Measurements from ENCODE around the gene HSPA9. TPM values are rescaled to one million over a fixed set of nuclear protein-coding genes. Genes with fewer than 3 reads are reported as not detected.

HSPA9 gene
- total and polyA plus RNA-seq, 2 of the 13 experiments (the other 11 are each of a cell fraction or from before 2014, with no cell fraction given): 165 to 478 TPM

- TF ChIP-seq NR2F1 (CRISPR knock-in tag; IDR thresholded peaks at IDR 0.05): peak in 1 of 2 experiments; percentile 9; a peak in 1 of 4 replicates
- TF ChIP-seq, protein P1, sequence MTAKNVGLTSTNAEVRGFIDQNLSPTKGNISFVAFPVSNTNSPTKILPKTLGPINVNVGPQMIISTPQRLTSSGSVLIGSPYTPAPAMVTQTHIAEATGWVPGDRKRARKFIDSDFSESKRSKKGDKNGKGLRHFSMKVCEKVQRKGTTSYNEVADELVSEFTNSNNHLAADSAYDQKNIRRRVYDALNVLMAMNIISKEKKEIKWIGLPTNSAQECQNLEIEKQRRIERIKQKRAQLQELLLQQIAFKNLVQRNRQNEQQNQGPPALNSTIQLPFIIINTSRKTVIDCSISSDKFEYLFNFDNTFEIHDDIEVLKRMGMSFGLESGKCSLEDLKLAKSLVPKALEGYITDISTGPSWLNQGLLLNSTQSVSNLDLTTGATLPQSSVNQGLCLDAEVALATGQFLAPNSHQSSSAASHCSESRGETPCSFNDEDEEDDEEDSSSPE (CRISPR knock-in tag; IDR thresholded peaks at IDR 0.05): peak; percentile 68
- TF ChIP-seq, protein P2, sequence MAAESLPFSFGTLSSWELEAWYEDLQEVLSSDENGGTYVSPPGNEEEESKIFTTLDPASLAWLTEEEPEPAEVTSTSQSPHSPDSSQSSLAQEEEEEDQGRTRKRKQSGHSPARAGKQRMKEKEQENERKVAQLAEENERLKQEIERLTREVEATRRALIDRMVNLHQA (CRISPR knock-in tag; IDR thresholded peaks at IDR 0.05): no peak
- TF ChIP-seq ZSCAN30 (CRISPR knock-in tag; IDR thresholded peaks at IDR 0.05): no peak
- TF ChIP-seq ZNF577 (CRISPR knock-in tag; IDR thresholded peaks at IDR 0.05; ENCODE audit: borderline replicate concordance, low read depth): 0 out of 2 replicates have a peak, but pooled peaks have one; percentile 72
- TF ChIP-seq SP4 (CRISPR knock-in tag; IDR thresholded peaks at IDR 0.05): peak; percentile 82
- peak; percentile 76 for TF ChIP-seq MNT (IDR thresholded peaks at IDR 0.05)
- TF ChIP-seq IRF2 (CRISPR knock-in tag; IDR thresholded peaks at IDR 0.05): 0 out of 2 replicates have a peak, but pooled peaks have one; percentile 57
- no peak; the same call in 1 of the 2 replicates for TF ChIP-seq ZSCAN21 (CRISPR knock-in tag; IDR thresholded peaks at IDR 0.05; ENCODE audit: borderline replicate concordance)
- no peak for TF ChIP-seq RFX5 (IDR thresholded peaks at IDR 0.05; ENCODE audit: low read depth, low read length)
- no peak; the same call in 1 of the 2 replicates for TF ChIP-seq ZBTB7B (CRISPR knock-in tag; IDR thresholded peaks at IDR 0.05)
- peak; percentile 90; the same call in 1 of the 2 replicates for TF ChIP-seq REL (CRISPR knock-in tag; conservative IDR thresholded peaks at IDR 0.05)
- TF ChIP-seq RBFOX2 (IDR thresholded peaks at IDR 0.05; ENCODE audit: low read depth, low read length): peak; percentile 98
- TF ChIP-seq ZNF597 (CRISPR knock-in tag; IDR thresholded peaks at IDR 0.05): no peak
- TF ChIP-seq YEATS4 (CRISPR knock-in tag; IDR thresholded peaks at IDR 0.05; ENCODE audit: borderline replicate concordance): peak; percentile 88
- TF ChIP-seq ZNF660 (CRISPR knock-in tag; IDR thresholded peaks at IDR 0.05; ENCODE audit: borderline replicate concordance, low read depth): no peak
- TF ChIP-seq ZNF740 (CRISPR knock-in tag; IDR thresholded peaks at IDR 0.05): peak; percentile 95
- TF ChIP-seq ZNF792 (CRISPR knock-in tag; IDR thresholded peaks at IDR 0.05): peak; percentile 53
- TF ChIP-seq ATF1 (CRISPR knock-in tag; IDR thresholded peaks at IDR 0.05): peak; percentile 94; the same call in 1 of the 2 replicates
- TF ChIP-seq ZNF275 (CRISPR knock-in tag; IDR thresholded peaks at IDR 0.05; ENCODE audit: borderline replicate concordance): no peak
- peak; percentile 37; the same call in 1 of the 2 replicates for TF ChIP-seq GFI1 (CRISPR knock-in tag; IDR thresholded peaks at IDR 0.05; ENCODE audit: borderline replicate concordance)
- TF ChIP-seq SP140L (CRISPR knock-in tag; IDR thresholded peaks at IDR 0.05; ENCODE audit: borderline replicate concordance): no peak
- peak; percentile 53 for TF ChIP-seq SKI (IDR thresholded peaks at IDR 0.05; ENCODE audit: partially characterized antibody)
- peak; percentile 66 for TF ChIP-seq AGO1 (IDR thresholded peaks at IDR 0.05; ENCODE audit: low read depth, low read length, poor library complexity, severe bottlenecking)
Observed at GRCh38 chr5:138542956-138543729, 32.1 kb downstream of the HSPA9 start, which contains the start of gene ETF1 (continued).
